HG03135 (cell line): ENCODE data around the gene CSTF3.
"Not testable (repeated sequence)": the region's sequence is repeated elsewhere in the genome, so short reads cannot be mapped to it uniquely, and the experiment has no call there.

Experiments
- ATAC-seq: cut with Tn5 transposase; IDR thresholded peaks from one replicate; pipeline ENCODE4 v1.9.1; 2021; ENCODE audit warnings: mild to moderate bottlenecking, moderate library complexity; ENCODE audit not compliant: unreplicated experiment

Gene CSTF3

DNA sequence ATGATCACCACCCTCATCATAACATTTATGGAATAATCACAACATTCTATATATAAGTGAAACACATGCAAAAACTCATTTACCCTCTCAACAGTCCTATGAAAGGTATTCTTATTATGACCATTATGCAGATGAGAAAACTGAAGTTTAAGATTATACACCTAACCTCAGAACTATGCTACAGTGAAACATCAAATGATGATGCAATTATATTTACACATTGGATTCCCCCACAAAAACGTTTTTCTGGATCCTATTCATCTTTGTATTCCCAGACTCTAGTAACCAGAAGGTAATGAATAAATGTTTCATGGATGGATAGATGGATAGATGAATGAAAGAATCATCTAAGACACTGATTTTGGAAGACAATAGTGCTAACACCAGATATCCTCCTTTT is 67.1 kb downstream of the CSTF3 start:
- no peak for ATAC-seq

DNA sequence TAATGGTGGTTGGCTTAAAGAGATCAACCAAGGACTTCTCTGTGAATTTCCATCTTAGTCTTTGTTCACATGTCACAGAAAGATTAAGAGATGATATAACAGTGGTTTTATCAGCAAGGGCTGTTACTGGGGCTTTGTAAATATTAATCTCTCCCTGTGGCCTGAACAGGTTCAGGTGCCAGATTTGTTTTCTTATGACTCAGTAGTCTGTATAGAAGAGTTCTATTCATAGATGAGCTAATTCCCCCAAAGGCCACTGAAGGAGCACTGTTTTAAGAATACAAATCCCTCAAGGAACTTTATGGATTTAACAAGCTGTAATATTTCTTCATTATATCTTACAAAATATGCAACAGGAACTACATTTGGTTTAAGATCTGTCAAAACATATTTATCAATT is 71.5 kb downstream of the CSTF3 start:
- no peak for ATAC-seq

DNA sequence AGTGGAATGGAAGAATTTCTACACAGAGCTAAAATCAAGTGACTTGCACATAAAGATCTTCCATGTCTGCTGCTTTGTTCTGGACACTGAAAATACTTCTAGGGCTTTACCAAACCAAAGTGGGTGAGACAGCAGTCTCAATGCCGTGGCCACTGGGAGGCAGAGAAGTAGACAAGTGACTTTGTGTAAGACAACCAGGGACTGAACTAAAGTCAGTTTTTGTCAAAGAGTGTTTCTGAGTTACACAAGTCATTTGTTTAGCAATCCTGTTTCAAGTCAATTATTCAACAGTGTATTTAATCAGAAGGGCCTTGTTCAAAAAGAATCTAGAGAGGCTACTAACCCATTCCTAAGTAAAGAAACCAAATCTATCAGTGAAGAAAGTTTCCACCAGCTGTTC is 75.3 kb downstream of the CSTF3 start:
- ATAC-seq: no peak

DNA sequence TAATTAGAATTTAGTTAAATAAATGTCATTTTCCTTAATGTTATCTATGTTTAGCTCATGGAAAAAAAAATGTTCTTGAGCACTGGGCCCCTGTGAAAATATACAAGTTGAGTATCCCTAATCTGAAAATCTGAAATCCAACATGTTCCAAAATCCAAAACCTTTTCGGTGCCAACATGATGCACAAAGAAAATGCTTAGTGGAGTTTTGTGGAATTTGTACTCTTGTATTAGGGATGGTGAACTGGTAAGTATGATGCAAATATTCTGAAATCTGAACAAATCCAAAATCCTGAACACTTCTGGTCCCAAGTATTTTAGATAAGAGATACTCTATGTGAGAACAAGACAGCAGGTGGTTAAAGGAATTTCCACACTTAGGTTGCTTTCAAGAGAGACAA is 77.4 kb downstream of the CSTF3 start:
- ATAC-seq: no peak

DNA sequence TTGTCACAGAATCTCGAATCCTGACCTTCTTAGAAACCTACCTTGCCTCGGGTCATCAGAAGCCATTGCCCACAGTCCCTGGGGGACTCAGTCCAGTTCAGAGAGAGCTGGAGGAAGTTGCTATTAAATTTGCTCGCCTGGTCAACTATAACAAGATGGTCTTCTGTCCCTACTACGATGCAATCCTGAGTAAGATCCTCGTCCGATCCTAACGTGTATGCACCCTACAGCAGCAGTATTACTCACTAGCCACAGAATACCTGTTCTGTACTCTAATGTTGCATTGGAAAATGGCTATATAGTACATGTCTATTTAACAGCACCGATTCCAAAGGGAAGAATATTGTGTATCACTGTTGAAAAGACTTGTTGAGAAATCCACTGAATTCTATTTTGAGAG is 88.8 kb downstream of the CSTF3 start:
- ATAC-seq: no peak

DNA sequence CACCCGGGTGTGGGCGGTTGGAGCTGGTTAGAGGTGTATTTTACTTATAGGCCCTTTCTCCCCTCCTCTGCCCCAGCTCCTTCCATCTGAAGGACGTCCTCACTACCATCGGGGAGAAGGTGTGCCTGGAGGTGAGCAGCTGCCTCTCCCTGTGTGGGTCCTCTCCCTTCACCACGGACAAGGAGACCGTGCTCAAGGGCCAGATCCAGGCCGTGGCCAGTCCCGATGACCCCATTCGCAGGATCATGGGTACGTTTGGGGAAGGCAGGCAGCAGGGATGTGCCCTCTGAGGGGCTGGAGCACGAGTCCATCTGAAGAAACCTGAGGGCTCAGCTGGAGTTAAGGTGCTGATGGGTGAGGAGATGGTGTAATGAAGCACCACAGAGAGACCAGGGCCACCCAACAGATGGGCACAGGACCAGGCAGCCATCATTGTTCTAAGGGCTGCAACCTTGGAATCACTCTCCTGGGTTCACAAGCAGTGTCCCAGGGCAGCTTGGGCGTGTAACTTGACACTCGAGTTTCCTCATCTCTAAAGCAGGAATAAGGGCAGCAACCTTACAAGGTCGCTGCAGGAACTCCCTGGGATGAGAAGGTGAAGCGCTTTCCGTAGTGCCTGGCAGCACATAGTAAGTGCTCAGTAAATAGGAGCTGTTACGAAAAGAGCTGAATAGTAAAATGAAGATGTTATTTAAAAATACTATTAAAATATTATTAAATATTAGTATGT is 92.5 kb downstream of the CSTF3 start:
- ATAC-seq: no peak

DNA sequence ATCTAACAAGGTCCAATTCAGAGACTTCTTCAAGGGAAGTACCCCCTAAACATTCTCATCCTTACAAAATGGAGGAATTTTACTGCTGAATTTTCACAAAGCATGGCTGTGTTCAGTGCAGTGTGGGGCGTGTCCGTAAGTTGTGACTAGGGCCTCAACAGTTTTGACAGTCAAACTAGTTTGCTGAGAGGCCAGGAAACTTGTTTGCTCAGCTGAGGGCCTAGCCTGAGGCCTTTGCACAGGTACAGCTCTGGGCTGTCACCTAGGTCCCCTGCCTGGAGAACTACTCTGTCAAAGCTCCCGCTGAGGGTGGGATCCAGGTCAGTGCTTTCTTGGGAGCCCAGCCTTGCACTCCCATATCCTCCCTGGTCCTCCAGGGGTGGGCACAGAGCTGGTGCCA is 94.0 kb downstream of the CSTF3 start:
- no peak for ATAC-seq

DNA sequence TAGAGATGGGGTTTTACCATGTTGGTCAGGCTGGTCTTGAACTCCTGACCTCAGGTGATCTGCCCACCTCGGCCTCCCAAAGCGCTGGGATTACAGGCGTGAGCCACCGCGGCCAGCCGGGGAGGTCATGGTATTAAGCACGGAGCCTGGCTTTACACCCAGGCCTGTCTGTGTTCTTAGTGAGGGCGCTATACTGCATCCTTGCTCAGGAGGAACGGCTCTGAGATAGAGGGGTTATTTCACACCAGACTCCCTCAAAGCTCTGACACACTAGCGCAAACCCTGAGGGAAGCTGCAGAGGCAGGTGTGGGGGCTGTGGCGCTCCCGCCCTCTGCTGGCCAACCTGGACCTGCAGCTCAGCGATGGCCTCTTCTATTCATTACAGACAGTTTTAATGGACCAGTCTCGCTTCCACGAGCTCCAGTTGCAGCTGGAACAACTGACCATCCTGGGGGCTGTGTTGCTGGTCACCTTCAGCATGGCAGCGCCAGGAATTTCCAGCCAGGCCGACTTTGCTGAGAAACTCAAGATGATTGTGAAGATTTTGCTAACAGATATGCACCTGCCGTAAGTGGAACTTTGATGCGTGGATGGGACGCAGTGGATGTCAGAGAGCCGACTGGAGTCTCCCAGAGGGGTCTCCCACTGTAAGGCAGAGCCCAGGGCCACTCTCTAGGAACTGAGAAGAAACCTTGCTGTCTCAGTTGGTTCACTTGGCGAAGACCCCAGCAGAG is 95.7 kb downstream of the CSTF3 start:
- ATAC-seq: no peak

DNA sequence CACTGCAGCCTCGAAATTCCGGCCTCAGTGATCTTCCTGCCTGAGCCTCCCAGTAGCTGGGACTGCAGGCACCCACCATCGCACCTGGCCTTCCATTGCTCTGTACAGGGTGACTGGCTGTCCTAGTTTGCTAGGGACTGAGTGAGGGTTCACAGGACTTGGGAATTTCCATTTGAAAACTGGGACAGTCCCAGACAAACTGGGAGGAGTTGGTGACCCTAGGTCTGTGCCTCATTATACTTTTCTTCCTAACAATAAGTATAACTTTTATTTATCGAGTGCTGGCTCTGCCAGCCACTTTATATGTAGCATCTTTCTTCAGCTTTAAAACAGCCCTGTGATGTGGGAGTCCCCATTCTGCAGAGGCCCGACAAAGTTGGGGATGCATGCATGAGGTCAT is 96.4 kb downstream of the CSTF3 start:
- ATAC-seq: no peak

DNA sequence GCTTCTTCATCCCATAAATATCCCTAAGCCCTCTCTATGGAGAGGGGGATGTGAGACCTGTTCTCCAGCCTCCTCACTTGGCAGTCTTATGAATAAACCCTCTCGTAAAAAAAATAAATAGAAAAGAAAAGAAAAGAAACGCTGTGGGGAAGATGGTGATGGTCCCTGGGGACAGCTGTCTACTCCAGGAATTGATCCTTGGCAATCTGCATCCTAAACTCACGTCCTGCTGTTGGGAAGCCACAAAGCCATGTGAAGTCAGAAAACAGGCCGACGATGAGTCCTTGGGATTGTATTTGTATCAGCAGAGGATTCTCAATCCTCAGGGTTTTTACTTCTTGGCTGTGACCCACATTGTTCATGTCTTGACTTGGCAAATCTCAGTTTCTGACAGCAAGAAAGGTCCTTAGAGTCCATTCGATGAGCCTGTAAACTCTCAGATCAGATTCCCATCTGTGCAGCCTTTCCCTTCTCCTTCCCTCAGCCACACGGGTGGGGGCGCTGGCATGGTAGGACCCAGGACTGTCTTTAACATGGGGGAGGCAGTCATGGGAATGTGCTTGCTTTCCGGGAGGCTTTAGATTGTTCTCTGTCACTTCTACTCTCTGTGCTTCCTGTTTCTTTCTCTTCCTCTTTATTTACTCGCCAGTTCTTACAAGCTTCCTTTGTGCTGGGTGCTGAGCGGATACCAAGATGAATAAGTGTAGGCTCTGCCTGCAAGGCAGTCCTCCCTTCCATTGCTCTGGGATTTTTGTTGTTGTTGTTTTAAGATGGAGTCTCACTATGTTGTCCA is 97.1 kb downstream of the CSTF3 start:
- no peak for ATAC-seq

DNA sequence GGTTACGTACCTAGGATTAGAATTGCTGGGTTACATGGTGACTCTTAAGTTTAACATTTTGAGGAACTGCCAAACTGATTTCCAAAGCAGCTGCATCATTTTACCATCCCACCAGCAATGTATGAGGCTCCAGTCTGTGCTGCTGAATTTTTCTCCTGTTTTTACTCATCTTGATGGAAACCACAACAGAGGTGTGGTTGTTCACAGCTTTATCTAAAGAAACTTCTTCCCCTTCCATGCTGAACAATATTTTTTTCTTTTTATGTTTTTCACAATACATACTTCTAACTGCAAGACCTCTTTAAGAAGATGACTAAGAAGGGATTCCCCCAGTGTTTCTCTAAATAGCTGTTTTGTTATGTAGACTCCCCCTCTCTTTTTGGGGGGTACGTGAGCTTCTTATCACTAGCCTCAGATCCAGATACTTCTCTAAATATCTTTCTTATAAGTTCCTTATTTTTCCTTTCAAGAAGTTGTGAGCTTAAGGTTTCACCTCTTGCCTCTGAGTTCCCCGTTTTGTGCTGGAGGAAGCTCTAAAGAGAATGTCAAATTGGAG is 97.9 kb downstream of the CSTF3 start:
- ATAC-seq: no peak

DNA sequence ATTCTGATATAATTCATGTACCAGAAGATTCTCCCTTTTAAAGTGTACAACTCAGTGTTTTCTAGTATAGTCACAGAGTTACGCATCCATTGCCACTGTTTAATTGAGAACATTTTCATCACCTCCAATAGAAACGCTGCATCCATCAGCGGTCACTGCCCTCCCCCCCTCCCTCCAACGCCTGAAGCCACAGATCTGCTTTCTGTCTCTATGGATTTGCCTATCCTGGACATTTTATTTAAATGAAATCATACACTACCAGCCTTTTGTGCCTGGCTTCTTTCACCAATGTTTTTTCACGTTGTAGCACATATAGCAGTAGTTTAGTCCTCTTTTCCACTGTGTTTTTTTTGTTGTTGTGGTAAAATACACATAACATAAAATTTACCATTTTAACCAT is 99.1 kb downstream of the CSTF3 start:
- no peak for ATAC-seq

DNA sequence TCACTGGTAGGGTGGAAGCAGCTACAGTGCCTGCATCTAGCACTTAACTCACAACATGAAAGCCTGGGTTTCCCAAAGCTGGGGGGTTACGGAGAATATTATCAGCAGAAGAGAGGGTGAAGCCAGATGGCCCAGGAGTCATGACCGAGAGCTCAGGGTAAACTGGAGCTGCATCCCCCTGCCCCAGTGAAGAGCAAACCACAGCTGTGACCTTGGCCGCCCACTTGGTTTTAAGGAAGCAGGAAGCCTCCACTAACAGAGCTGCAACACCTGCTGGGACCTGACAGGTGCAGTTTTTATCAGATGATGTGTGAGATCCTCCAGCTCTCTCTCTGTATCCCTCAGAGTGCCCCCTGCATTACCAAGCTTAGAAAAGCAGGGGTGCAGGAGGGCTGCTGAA is 101.0 kb downstream of the CSTF3 start:
- ATAC-seq: no peak

DNA sequence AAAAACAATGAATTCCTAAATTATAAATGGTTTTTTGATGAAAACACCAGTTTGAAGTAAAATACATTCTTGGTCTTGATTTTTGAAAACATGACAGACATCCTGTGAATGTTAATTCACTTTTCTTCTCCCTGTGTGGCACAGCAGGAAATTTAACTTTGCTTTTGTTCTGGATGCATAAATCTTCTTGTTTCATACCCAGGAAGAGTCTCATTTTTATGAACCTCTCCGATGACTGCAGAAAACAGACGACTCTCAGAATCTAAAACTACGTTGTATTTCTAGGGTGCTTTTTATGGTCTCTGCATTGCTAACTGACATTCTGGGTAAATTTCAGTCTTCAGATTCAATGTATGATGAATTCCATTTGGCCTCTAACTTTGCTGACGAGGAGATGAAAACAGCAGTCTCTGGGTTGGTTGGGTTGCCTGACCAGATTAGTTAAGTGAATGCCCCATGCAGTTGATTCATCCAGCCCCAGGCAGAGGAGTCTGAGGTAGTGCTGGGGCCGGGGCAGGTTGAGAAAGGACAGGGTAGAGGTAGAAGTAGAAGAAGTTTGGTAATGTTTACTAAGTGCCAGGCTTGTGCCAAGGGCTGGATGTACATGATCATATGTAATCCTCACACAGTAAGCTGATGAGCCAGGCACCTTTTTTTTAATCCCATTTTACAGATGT is 101.8 kb downstream of the CSTF3 start:
- ATAC-seq: no peak

DNA sequence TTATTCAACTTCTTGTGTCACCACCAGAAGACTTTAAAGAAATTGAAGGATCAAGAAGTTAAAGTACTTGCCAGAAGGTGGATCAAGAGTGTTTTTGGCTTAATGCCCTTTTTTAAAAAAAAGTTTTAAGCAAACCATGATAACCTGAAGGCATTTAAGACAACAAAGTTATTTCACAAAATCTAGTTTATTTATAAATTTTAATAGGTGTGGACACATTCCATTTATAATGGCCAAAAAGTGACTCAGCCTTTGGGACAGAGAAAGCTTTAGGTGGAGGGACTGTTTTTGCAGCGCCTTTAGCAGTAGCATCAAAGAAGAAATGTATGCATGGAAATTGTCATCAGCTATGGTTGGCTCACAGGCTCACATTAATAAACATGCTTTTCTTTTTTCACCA is 104.0 kb downstream of the CSTF3 start:
- ATAC-seq: no peak

DNA sequence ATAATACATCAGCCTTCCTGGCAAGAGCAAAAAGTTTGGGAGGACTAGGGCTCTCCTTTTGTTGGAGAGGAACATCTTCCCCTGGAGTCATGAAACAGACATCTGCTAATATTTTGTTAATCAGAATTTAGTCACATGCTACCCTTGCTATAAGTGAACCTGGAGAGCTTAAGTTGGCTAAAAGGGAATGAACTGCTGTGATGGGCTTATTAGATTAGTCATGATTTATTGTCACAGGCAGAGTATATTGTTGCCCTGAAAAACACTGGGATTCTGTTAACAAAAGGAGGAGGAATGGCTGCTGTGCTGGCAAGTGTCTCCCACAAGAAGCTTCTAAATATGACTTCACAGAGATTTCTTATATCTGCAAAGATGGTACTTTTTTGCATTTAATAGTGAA is 105.9 kb downstream of the CSTF3 start:
- no peak for ATAC-seq

DNA sequence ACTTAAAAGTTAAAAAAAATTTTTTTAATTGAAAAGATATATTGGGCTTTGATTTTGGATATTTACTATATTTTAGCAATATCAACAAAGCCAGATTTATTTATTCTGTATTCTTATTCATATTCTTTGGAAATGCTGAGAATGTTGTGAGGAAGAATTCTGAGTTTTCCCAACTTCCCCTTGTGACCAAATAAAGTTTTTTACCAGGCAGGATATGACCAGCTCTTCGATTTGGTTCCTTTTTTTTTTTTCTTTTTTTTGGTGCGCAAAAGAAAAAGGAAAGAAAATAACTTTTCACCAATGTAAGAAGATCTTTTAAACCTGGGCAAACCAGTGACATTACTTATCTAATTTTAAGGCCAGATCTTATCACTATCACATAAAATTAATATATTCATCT is 109.0 kb downstream of the CSTF3 start:
- ATAC-seq: no peak

DNA sequence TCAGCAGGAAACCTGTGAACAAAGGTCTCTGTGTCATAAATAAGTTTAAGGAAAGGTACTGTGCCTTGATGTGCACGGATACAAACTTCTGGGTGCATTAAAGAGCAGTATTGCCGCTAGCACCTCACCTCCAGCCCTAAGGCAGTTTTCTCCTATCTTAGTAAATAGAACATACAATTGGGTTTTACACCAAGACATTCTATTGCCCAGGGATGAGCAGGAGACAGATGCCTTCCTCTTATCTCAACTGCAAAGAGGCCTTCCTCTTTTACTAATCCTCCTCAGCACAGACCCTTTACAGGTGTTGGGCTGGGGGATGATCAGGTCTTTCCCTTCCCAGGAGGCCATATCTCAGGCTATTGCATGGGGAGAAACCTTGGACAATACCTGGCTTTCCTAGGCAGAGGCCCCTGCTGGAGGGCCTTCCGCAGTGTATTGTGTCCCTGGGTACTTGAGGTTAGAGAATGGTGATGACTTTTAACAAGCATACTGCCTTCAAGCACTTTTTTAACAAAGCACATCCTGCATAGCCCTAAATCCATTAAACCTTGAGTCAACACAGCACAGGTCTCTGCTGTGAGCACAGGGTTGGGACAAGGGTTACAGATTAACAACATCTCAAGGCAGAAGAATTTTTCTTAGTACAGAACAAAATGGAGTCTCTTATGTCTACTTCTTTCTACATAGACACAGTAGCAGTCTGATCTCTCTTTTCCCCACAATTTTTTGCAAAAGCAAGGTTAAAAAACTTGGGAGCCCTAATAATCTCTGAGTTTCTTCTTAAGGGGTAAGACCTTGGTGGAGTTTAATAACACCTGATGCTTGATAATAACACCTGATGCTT is 111.5 kb downstream of the CSTF3 start:
- not testable (repeated sequence) for ATAC-seq

DNA sequence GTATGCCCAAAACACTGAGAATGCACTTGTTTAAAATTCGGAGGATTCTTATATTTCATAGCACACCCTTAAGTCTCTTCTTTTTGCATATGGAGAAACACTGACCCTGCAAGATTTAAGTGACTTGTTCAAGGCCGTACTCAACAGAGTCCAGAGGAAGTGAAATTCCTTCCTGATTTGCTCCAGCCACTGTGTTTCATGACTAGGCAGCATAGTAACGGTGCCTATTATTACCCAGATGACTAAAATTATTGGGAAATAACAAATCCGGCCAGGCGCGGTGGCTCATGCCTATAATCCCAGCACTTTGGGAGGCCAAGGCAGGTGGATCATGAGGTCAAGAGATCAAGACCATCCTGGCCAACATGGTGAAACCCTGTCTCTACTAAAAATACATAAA is 112.6 kb downstream of the CSTF3 start:
- ATAC-seq: not testable (repeated sequence)
